Raji (cell line): ENCODE results near the gene LDLRAP1.

Experiments
- POLR2A ChIP-seq: IDR thresholded peaks from 2 replicates; pipeline ENCODE4 v1.6.1; 2011; ENCODE audit warnings: low read depth, low read length, control low read depth; ENCODE audit not compliant: insufficient read depth

Gene LDLRAP1

GRCh38 chr1:25532970-25533369 is 10.4 kb upstream of the LDLRAP1 start:
- TF ChIP-seq POLR2A: no peak

GRCh38 chr1:25533775-25534409 is 9.5 kb upstream of the LDLRAP1 start:
- TF ChIP-seq POLR2A: no peak

GRCh38 chr1:25534410-25534788 is 9.0 kb upstream of the LDLRAP1 start:
- no peak for TF ChIP-seq POLR2A

- no peak for TF ChIP-seq POLR2A
Measured at GRCh38 chr1:25536124-25536523, 7.3 kb upstream of the LDLRAP1 start.

- TF ChIP-seq POLR2A: no peak
Measured at GRCh38 chr1:25537153-25537831, 6.1 kb upstream of the LDLRAP1 start.

- no peak for TF ChIP-seq POLR2A
Measured at GRCh38 chr1:25538191-25538767, 5.1 kb upstream of the LDLRAP1 start.

- TF ChIP-seq POLR2A: no peak
Measured at GRCh38 chr1:25540750-25541342, 2.6 kb upstream of the LDLRAP1 start.

- no peak for TF ChIP-seq POLR2A
Measured at GRCh38 chr1:25541425-25541824, 2.0 kb upstream of the LDLRAP1 start.

- TF ChIP-seq POLR2A: no peak
Measured at GRCh38 chr1:25541889-25542658, 1.3 kb upstream of the LDLRAP1 start.

GRCh38 chr1:25543005-25543424 is 391 bp upstream of the LDLRAP1 start:
- no peak for TF ChIP-seq POLR2A

- TF ChIP-seq POLR2A: no peak
Measured at GRCh38 chr1:25544243-25544764, 898 bp downstream of the LDLRAP1 start.

GRCh38 chr1:25544819-25545218 is 1.4 kb downstream of the LDLRAP1 start:
- no peak for TF ChIP-seq POLR2A

- no peak for TF ChIP-seq POLR2A
Measured at GRCh38 chr1:25545767-25546166, 2.4 kb downstream of the LDLRAP1 start.

- no peak for TF ChIP-seq POLR2A
Measured at GRCh38 chr1:25546193-25546592, 2.8 kb downstream of the LDLRAP1 start.

- no peak for TF ChIP-seq POLR2A
Measured at GRCh38 chr1:25548601-25549000, 5.2 kb downstream of the LDLRAP1 start.
